WTC11 (cell line): ENCODE results near the gene HMGCS1. TPM values are rescaled to one million over a fixed set of nuclear protein-coding genes. Genes with fewer than 3 reads are reported as not detected.
"Not testable (repeated sequence)": the region's sequence is repeated elsewhere in the genome, so short reads cannot be mapped to it uniquely, and the experiment has no call there.

ENCODE experiments used
- ATAC-seq: fragments of 200-7000 bp; cut with Tn5 transposase; 2 replicates; pipeline ENCODE4 v1.10.0; 2021; ENCODE audit warnings: mild to moderate bottlenecking, moderate library complexity
- CTCF ChIA-PET: fragments of 300-600 bp; sonication (Branson Sonifier 250); formaldehyde crosslinking; loops from one replicate; lab custom pipeline; 2021; ENCODE audit warnings: antibody characterized with exemption; lab: Charles Lee
- POLR2A ChIA-PET: fragments of 350-600 bp; sonication (Branson Sonifier 250); formaldehyde crosslinking; loops from one replicate; lab custom pipeline; 2021; ENCODE audit warnings: antibody characterized with exemption; lab: Charles Lee
- DNase-seq: peaks from one replicate; pipeline ENCODE4 v3.0.0; 2021; ENCODE audit warnings: low spot score
- H3K27ac Mint-ChIP-seq: 2 replicates; pipeline ENCODE4 v1.8.0; 2021; ENCODE audit warnings: mixed read lengths
- H3K27me3 Mint-ChIP-seq: 2 replicates; pipeline ENCODE4 v1.8.0; 2021; ENCODE audit warnings: low read depth, mild to moderate bottlenecking, moderate library complexity, mixed read lengths
- H3K36me3 Mint-ChIP-seq: 2 replicates; pipeline ENCODE4 v1.8.0; 2021; ENCODE audit warnings: mixed read lengths
- H3K4me1 Mint-ChIP-seq: 2 replicates; pipeline ENCODE4 v1.8.0; 2022; ENCODE audit warnings: mixed read lengths
- H3K4me3 Mint-ChIP-seq: 2 replicates; pipeline ENCODE4 v1.8.0; 2021; ENCODE audit warnings: mild to moderate bottlenecking, moderate library complexity, mixed read lengths
- H3K9me3 Mint-ChIP-seq: 2 replicates; pipeline ENCODE4 v1.8.0; 2021; ENCODE audit warnings: mixed read lengths
- FOXJ3 ChIP-seq: sonication (generic); formaldehyde crosslinking; IDR thresholded peaks from 2 replicates; pipeline ENCODE4 v1.9.0; 2021; ENCODE audit warnings: missing genetic modification reagents, mild to moderate bottlenecking, borderline replicate concordance
- IRF2 ChIP-seq: sonication (generic); formaldehyde crosslinking; IDR thresholded peaks from 2 replicates; pipeline ENCODE4 v1.8.0; 2022; ENCODE audit warnings: low read depth, missing genetic modification reagents, borderline replicate concordance
- NR2C2 ChIP-seq: sonication (generic); formaldehyde crosslinking; IDR thresholded peaks from 2 replicates; pipeline ENCODE4 v1.8.0; 2022; ENCODE audit warnings: mild to moderate bottlenecking, missing genetic modification reagents
- OVOL2 ChIP-seq: fragments of 250-450 bp; sonication (Bioruptor Pico); IDR thresholded peaks from 2 replicates; pipeline ENCODE4 v1.9.0; 2021; ENCODE audit warnings: mild to moderate bottlenecking, borderline replicate concordance
- RELA ChIP-seq: sonication (generic); formaldehyde crosslinking; IDR thresholded peaks from 2 replicates; pipeline ENCODE4 v1.8.1; 2022; ENCODE audit warnings: missing genetic modification reagents, mild to moderate bottlenecking, borderline replicate concordance
- SOX15 ChIP-seq: fragments of 250-450 bp; sonication (Bioruptor Pico); IDR thresholded peaks from 2 replicates; pipeline ENCODE4 v1.9.0; 2021; ENCODE audit warnings: mild to moderate bottlenecking
- SP1 ChIP-seq: sonication (generic); formaldehyde crosslinking; conservative IDR thresholded peaks from 2 replicates; pipeline ENCODE4 v1.8.1; 2022; ENCODE audit warnings: missing genetic modification reagents
- ZNF138 ChIP-seq: sonication (generic); formaldehyde crosslinking; conservative IDR thresholded peaks from 2 replicates; pipeline ENCODE4 v1.8.1; 2022; ENCODE audit warnings: mild to moderate bottlenecking, moderate library complexity, missing genetic modification reagents
- ZNF416 ChIP-seq: fragments of 250-450 bp; sonication (Bioruptor Pico); IDR thresholded peaks from 2 replicates; pipeline ENCODE4 v1.9.0; 2021; ENCODE audit warnings: mild to moderate bottlenecking, inconsistent platforms
- total RNA-seq: library from RNA; stranded (reverse); gene quantifications from 3 replicates; pipeline ENCODE4 v1.2.3, GENCODE V29; 2021
- TF ChIP-seq, protein P1 (sequence below): sonication (generic); formaldehyde crosslinking; IDR thresholded peaks from 2 replicates; pipeline ENCODE4 v1.8.1; 2023; ENCODE audit warnings: mild to moderate bottlenecking, missing genetic modification reagents, borderline replicate concordance
- TF ChIP-seq, protein P2 (sequence below): sonication (generic); formaldehyde crosslinking; IDR thresholded peaks from 2 replicates; pipeline ENCODE4 v1.8.1; 2023; ENCODE audit warnings: mild to moderate bottlenecking, missing genetic modification reagents
- TF ChIP-seq, protein P3 (sequence below): sonication (generic); formaldehyde crosslinking; IDR thresholded peaks from 2 replicates; pipeline ENCODE4 v1.8.0; 2022; ENCODE audit warnings: missing genetic modification reagents
- TF ChIP-seq, protein P4 (sequence below): sonication (generic); formaldehyde crosslinking; IDR thresholded peaks from 2 replicates; pipeline ENCODE4 v1.8.1; 2023; ENCODE audit warnings: mild to moderate bottlenecking, moderate library complexity, missing genetic modification reagents
- TF ChIP-seq, protein P5 (sequence below): fragments of 250-450 bp; sonication (Bioruptor Pico); IDR thresholded peaks from 2 replicates; pipeline ENCODE4 v1.9.0; 2021; ENCODE audit warnings: mild to moderate bottlenecking
- TF ChIP-seq, protein P6 (sequence below): sonication (generic); formaldehyde crosslinking; IDR thresholded peaks from 2 replicates; pipeline ENCODE4 v1.8.1; 2023; ENCODE audit warnings: mild to moderate bottlenecking, missing genetic modification reagents, moderate library complexity

HMGCS1 gene
- total RNA-seq, 1 experiment from 2014 or later = 199 TPM

DNA sequence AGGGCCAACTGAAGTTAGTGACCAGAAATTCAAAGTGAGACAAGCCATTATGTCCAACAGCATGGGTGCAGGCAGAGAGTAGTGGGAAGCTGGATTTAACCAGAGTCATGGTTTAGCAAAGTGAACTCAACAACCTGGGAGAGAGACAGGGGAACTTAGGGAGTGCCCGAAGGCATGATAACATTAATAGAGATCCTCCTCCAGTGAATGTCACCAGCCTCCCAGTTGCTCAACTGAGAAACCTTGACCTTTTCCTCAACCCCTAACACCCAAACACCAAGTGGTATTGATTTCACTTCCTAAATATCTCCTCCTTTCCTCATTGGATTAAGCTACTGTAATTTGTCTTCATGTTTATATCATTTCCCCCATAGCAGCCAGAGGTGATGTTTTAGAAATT, 42.6 kb downstream of the HMGCS1 start (continued):
- TF ChIP-seq, protein P1, sequence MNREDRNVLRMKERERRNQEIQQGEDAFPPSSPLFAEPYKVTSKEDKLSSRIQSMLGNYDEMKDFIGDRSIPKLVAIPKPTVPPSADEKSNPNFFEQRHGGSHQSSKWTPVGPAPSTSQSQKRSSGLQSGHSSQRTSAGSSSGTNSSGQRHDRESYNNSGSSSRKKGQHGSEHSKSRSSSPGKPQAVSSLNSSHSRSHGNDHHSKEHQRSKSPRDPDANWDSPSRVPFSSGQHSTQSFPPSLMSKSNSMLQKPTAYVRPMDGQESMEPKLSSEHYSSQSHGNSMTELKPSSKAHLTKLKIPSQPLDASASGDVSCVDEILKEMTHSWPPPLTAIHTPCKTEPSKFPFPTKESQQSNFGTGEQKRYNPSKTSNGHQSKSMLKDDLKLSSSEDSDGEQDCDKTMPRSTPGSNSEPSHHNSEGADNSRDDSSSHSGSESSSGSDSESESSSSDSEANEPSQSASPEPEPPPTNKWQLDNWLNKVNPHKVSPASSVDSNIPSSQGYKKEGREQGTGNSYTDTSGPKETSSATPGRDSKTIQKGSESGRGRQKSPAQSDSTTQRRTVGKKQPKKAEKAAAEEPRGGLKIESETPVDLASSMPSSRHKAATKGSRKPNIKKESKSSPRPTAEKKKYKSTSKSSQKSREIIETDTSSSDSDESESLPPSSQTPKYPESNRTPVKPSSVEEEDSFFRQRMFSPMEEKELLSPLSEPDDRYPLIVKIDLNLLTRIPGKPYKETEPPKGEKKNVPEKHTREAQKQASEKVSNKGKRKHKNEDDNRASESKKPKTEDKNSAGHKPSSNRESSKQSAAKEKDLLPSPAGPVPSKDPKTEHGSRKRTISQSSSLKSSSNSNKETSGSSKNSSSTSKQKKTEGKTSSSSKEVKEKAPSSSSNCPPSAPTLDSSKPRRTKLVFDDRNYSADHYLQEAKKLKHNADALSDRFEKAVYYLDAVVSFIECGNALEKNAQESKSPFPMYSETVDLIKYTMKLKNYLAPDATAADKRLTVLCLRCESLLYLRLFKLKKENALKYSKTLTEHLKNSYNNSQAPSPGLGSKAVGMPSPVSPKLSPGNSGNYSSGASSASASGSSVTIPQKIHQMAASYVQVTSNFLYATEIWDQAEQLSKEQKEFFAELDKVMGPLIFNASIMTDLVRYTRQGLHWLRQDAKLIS (CRISPR knock-in tag) = no peak
- TF ChIP-seq, protein P2, sequence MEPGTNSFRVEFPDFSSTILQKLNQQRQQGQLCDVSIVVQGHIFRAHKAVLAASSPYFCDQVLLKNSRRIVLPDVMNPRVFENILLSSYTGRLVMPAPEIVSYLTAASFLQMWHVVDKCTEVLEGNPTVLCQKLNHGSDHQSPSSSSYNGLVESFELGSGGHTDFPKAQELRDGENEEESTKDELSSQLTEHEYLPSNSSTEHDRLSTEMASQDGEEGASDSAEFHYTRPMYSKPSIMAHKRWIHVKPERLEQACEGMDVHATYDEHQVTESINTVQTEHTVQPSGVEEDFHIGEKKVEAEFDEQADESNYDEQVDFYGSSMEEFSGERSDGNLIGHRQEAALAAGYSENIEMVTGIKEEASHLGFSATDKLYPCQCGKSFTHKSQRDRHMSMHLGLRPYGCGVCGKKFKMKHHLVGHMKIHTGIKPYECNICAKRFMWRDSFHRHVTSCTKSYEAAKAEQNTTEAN (CRISPR knock-in tag) = no peak
- TF ChIP-seq, protein P3, sequence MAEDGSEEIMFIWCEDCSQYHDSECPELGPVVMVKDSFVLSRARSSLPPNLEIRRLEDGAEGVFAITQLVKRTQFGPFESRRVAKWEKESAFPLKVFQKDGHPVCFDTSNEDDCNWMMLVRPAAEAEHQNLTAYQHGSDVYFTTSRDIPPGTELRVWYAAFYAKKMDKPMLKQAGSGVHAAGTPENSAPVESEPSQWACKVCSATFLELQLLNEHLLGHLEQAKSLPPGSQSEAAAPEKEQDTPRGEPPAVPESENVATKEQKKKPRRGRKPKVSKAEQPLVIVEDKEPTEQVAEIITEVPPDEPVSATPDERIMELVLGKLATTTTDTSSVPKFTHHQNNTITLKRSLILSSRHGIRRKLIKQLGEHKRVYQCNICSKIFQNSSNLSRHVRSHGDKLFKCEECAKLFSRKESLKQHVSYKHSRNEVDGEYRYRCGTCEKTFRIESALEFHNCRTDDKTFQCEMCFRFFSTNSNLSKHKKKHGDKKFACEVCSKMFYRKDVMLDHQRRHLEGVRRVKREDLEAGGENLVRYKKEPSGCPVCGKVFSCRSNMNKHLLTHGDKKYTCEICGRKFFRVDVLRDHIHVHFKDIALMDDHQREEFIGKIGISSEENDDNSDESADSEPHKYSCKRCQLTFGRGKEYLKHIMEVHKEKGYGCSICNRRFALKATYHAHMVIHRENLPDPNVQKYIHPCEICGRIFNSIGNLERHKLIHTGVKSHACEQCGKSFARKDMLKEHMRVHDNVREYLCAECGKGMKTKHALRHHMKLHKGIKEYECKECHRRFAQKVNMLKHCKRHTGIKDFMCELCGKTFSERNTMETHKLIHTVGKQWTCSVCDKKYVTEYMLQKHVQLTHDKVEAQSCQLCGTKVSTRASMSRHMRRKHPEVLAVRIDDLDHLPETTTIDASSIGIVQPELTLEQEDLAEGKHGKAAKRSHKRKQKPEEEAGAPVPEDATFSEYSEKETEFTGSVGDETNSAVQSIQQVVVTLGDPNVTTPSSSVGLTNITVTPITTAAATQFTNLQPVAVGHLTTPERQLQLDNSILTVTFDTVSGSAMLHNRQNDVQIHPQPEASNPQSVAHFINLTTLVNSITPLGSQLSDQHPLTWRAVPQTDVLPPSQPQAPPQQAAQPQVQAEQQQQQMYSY (CRISPR knock-in tag) = no peak
- TF ChIP-seq SOX15 (CRISPR knock-in tag) (no peak), OVOL2 (CRISPR knock-in tag) (no peak), NR2C2 (CRISPR knock-in tag) (no peak)

DNA sequence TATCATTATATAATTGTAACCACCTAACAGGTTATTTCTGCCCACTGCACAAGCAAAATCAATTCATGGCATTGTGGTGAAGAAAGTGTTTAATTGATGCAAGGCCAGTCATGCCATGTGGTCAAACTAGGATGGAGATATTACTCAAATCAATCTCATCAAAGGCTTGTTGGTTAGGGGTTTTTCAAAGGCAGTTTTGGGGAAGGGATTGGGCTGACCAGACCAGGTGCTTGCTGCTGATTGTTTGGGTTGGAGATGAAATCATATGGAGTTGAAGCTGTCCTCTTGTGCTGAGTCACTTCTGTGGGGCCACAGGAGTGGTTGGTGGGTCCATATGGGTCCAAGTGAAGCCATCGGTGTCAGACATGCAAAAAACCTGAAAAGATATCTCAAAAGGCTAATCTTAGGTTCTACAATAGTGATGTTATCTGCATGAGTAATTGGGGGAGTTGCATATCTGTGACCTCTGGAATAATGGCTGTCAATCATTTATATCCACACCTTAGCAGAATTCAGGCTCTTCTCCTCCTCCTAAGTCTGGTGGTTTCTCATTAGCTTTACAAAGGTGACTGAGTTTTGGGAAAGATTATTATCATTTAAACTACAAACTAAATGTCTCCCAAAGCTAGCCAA, 44.9 kb downstream of the HMGCS1 start:
- no peak overlapping the region for H3K27ac Mint-ChIP-seq
- DNase-seq (no peak), ATAC-seq (no peak)
- TF ChIP-seq IRF2 (no peak), ZNF416 (no peak), RELA (no peak), OVOL2 (CRISPR knock-in tag) (no peak), FOXJ3 (no peak), ZNF138 (no peak), SP1 (CRISPR knock-in tag) (no peak)
- TF ChIP-seq, protein P4, sequence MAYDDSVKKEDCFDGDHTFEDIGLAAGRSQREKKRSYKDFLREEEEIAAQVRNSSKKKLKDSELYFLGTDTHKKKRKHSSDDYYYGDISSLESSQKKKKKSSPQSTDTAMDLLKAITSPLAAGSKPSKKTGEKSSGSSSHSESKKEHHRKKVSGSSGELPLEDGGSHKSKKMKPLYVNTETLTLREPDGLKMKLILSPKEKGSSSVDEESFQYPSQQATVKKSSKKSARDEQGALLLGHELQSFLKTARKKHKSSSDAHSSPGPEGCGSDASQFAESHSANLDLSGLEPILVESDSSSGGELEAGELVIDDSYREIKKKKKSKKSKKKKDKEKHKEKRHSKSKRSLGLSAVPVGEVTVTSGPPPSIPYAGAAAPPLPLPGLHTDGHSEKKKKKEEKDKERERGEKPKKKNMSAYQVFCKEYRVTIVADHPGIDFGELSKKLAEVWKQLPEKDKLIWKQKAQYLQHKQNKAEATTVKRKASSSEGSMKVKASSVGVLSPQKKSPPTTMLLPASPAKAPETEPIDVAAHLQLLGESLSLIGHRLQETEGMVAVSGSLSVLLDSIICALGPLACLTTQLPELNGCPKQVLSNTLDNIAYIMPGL (CRISPR knock-in tag) = no peak
- TF ChIP-seq, protein P5, sequence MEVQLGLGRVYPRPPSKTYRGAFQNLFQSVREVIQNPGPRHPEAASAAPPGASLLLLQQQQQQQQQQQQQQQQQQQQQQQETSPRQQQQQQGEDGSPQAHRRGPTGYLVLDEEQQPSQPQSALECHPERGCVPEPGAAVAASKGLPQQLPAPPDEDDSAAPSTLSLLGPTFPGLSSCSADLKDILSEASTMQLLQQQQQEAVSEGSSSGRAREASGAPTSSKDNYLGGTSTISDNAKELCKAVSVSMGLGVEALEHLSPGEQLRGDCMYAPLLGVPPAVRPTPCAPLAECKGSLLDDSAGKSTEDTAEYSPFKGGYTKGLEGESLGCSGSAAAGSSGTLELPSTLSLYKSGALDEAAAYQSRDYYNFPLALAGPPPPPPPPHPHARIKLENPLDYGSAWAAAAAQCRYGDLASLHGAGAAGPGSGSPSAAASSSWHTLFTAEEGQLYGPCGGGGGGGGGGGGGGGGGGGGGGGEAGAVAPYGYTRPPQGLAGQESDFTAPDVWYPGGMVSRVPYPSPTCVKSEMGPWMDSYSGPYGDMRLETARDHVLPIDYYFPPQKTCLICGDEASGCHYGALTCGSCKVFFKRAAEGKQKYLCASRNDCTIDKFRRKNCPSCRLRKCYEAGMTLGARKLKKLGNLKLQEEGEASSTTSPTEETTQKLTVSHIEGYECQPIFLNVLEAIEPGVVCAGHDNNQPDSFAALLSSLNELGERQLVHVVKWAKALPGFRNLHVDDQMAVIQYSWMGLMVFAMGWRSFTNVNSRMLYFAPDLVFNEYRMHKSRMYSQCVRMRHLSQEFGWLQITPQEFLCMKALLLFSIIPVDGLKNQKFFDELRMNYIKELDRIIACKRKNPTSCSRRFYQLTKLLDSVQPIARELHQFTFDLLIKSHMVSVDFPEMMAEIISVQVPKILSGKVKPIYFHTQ (CRISPR knock-in tag) = no peak
- TF ChIP-seq, protein P6, sequence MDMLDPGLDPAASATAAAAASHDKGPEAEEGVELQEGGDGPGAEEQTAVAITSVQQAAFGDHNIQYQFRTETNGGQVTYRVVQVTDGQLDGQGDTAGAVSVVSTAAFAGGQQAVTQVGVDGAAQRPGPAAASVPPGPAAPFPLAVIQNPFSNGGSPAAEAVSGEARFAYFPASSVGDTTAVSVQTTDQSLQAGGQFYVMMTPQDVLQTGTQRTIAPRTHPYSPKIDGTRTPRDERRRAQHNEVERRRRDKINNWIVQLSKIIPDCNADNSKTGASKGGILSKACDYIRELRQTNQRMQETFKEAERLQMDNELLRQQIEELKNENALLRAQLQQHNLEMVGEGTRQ (CRISPR knock-in tag) = no peak
- TF ChIP-seq, all 79 proteins: peak for 0
- H3K9me3 Mint-ChIP-seq = peaks cover 35% of the 10 kb centered on the region
- no peak overlapping the region for H3K4me3 Mint-ChIP-seq
- peaks cover 16% of the 10 kb centered on the region for H3K27me3 Mint-ChIP-seq
- H3K36me3 Mint-ChIP-seq = peaks cover 12% of the 10 kb centered on the region
- no peaks in the 10 kb centered on the region for H3K4me1 Mint-ChIP-seq
- ChIA-PET CTCF (no interaction called here), POLR2A (interaction anchor here (0.6 kb wide), 1 partner anchor 136 kb away, joined by 5 read pairs; no protein-coding TSS in a partner anchor)

DNA sequence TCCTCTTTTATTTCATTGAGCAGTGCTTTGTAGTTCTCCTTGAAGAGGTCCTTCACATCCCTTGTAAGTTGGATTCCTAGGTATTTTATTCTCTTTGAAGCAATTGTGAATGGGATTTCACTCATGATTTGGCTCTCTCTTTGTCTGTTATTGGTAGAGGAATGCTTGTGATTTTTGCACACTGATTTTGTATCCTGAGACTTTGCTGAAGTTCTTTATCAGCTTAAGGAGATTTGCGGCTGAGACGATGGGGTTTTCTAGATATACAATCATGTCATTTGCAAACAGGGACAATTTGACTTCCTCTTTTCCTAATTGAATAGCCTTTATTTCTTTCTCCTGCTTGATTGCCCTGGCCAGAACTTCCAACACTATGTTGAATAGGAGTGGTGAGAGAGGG, 50.9 kb downstream of the HMGCS1 start:
- CTCF ChIA-PET, ATAC-seq, H3K27ac Mint-ChIP-seq, H3K4me1 Mint-ChIP-seq, DNase-seq, POLR2A ChIA-PET, H3K4me3 Mint-ChIP-seq: not testable (repeated sequence)
- peaks cover 10% of the 10 kb centered on the region for H3K36me3 Mint-ChIP-seq
- H3K9me3 Mint-ChIP-seq = peaks cover 24% of the 10 kb centered on the region
- peaks cover 28% of the 10 kb centered on the region for H3K27me3 Mint-ChIP-seq
